Stimulated activated CD8-positive, alpha-beta memory T cell treated with anti-CD3 and anti-CD28 coated beads, Interleukin-7, amount 100 ng/mL, for 24 hours (primary cell): ENCODE data around the gene MCRIP2.

Experiments used
- DNase-seq: peaks from one replicate; pipeline ENCODE4 v3.0.0-alpha.2; 2020; ENCODE audit warnings: low read depth

The MCRIP2 gene

DNA sequence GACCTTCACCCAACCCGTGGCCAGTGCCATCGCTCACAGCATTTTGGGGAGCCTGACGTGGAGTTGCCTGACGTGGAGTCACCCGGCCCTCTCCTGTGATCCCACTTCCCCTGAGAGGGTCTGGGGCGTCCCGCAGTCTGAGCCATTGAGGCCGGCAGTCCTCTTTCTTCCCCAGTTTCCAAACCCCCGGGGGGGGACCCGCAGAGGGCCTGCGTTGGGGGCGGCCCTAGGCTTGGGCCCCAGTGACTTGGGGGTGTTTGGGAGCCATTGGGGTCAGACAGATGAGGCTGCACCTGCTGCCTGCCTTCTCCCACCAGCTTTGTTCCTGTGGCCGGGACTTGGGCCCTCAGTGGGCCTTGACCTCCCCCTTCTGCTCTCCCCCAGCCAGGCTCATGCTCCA lies 28.0 kb downstream of the MCRIP2 start:
- no peak for DNase-seq

DNA sequence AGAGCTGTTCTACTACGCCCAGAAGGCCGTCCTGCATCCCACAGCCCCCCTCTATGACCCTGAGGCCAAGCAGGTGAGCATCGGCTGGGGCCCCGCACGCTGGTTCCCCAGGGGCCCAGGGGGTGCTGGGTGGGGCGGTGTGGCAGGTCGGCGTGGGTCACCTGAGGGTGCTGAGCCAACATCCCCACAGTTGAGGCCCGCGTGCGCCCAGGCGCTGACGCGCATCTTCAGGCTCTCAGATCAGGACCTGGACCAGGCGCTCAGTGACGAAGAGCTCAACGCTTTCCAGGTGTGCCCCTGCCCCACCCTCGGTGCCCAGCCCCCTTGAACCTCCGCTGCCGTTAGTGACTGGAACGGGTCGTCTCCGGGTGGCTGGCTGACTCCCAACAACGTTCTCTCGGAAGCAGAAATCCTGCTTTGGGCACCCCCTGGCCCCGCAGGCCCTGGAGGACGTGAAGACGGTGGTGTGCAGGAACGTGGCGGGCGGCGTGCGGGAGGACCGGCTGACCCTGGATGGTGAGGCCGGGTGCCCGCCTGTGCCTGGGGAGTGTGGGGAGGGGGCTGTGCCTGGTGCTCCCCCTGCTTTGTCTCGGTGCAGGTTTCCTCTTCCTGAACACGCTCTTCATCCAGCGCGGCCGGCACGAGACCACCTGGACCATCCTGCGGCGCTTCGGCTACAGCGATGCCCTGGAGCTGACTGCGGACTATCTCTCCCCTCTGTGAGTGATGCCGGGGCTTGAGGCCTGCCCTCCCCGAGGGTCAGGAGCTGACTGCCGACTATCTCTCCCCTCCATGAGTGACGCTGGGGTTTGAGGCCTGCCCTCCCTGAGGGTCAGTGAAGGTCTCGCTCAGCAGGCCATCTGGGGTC lies 29.1 kb downstream of the MCRIP2 start:
- DNase-seq: no peak

DNA sequence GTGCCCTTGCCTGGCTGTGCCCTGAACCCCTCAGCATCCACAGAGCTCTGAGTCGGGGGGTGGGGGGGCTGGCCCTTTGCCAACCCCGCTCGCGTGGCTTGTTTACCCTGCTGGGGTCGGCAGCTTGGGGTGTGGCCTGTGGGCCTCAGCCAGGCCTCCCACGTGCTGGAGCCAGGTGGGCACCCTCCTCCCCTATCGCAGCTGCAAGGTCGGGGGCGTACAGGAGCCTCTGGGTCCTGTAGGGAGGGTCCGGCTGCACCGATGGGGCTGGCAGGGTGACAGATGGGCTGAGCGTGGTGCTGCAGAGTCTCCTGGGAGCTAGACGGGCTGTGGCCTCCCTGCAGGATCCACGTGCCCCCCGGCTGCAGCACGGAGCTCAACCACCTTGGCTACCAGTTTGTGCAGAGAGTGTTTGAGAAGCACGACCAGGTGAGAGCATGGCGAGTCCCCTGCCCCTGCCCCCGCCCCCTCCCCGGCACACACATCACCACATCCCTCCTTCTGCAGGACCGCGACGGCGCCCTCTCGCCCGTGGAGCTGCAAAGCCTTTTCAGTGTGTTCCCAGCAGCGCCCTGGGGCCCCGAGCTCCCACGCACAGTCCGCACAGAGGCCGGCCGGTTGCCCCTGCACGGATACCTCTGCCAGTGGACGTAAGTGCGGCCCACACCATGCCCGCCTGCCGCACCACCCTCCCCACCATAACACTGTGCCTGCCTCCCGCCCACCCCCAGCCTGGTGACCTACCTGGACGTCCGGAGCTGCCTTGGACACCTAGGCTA lies 29.9 kb downstream of the MCRIP2 start:
- DNase-seq: no peak

DNA sequence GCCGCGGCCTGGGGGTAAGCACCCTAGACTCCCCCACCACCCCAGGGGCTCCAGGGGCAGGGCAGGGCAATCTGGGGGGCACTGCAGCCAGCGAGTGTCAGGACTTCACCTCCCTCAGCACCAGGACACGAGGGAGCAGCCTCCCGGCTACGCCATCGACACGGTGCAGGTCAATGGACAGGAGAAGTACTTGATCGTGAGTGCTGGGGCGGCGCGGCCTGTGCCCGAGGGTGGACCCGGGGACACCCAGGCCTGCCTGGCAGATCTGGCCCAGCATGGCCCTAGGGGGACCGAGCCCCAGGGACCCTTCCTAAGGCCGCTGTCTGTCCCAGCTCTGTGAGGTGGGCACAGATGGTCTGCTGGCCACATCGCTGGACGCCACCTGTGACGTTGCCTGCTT lies 30.7 kb downstream of the MCRIP2 start:
- DNase-seq: no peak

DNA sequence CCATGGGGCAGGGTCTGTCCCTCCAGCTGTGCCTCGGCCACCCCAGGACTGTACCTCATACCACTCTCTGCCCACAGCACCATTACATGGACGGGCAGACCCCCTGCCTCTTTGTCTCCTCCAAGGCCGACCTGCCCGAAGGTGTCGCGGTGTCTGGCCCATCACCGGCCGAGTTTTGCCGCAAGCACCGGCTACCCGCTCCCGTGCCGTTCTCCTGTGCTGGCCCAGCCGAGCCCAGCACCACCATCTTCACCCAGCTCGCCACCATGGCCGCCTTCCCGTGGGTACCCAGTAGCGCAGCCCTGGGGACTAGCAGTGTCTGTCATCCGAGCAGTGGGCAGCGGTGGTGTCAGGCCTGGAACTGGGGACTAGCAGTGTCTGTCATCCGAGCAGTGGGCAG lies 31.2 kb downstream of the MCRIP2 start:
- DNase-seq: no peak

DNA sequence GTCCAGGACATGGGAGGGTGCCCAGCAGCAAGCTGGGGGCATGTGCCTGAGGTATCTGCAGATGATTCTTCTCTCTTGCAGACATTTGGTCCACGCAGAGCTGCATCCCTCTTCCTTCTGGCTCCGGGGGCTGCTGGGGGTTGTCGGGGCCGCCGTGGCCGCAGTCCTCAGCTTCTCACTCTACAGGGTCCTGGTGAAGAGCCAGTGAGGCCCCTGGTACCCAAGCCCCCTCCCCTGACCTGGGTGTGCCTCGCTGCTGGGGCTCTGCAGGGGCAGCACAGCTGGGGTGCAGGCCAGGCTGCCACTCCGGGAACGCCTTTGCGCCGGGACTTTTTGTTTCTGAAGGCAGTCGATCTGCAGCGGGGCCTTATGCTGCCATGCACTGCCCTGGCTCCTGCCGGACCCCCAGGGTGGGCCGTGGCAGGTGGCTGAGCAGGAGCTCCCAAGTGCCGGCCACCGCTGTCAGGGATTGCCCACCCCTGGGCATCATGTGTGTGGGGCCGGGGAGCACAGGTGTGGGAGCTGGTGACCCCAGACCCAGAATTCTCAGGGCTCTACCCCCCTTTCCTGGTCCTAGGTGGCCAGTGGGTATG lies 31.9 kb downstream of the MCRIP2 start:
- DNase-seq: no peak

DNA sequence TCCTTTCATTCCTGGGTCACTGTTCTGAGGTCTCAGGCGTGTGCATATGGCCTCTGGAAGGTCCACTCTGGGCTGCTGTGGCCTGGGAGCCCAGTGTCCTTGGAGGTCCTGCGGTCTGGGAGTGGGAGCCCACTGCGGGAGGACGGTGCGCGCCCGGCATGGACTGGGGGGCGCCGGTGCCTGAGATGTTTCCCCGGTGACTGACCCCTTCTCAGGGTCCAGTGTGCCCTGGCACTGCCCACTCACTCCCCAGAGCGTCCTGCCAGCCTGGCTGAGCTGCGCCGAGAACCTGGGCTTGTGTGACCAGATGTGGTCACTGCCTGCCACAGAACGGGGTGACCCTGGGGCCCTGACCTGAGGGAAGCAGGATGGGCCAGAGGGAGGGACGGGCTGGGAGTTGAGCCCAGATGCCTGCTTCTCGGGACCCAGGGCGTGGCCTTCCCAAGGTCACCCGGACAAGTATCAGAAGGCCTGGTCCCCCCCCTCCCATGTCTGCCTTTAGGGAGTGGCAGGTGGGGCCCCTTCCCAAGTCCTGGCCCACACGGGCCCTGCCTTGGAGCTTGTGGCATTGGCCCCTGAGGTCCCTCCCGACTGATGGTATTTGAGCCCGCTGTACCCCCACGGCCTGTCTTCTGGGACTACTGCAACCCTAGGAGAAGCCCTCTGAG lies 32.7 kb downstream of the MCRIP2 start:
- no peak for DNase-seq

DNA sequence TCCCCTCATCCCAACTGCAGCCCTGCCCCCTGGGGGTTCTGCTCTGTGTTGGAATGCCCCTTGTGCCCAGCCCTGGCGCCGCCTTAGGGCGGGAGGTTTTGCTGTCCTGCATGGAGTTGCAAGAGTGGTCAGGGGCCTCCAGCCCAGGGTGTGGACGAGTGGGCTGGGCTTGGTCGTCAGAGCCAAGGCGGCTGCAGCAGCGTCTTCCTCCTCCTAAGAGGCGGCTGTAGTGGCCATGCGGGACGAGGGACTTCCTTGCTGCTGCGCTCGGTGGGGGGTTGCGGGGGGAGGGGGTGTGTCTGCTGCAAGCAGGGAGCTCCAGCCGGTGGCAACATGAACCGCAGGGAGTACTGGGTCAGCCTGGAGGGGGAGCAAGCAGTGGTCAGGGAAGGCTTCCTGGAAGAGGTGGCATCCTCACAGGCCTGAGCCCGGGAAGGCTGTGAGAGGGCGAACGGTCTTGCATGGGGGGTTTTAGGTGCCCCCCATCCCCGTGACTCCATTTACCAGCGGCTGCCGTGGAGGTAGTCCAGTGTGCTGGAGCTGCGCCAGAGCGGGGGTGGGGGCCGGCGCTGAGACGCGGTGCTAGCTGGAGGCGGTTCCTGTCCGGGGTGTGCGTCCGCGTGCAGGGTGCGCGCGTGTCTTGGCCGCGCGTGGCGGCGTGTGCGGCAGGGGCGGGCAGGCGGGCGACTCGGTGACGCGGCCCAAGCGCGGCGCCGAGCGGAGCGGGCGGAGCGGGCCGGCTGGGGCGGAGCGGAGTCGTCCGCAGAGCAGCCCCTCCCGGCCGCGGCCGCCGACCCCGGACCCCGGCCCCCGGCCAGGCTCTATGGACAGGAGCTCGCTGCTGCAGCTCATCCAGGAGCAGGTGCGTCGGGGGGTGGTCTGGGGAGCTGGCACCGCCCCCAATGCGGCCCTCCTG lies 33.6 kb downstream of the MCRIP2 start, which contains the start of gene RHBDL1:
Gene RHBDL1, plus strand, starts transcription at position 704 of the 916 bp plus-strand sequence. Its CDS starts 120 bp downstream, at position 824.
- no peak for DNase-seq

DNA sequence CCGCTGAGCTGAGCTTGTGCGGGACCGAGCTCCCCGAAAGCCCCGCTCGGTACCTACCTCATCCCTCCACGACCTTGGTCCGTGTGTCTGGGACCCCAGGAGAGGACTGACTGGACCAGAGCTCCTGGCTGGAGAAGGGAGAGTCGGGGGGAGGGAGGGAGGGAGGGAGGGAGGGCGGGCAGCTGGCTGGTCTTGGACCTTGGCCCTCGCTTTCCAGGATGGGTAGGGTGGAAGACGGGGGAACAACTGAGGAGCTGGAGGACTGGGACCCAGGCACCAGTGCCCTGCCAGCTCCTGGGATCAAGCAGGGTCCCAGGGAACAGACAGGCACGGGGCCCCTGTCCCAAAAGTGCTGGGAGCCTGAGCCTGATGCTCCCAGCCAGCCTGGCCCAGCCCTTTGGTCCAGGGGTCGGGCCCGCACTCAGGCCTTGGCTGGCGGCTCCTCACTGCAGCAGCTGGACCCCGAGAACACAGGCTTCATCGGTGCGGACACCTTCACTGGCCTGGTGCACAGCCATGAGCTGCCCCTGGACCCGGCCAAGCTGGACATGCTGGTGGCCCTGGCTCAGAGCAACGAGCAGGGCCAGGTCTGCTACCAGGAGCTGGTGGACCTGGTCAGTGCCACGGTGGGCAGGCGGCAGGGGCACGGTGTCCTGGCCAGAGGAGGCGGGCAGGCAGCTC lies 34.4 kb downstream of the MCRIP2 start:
- DNase-seq: no peak

DNA sequence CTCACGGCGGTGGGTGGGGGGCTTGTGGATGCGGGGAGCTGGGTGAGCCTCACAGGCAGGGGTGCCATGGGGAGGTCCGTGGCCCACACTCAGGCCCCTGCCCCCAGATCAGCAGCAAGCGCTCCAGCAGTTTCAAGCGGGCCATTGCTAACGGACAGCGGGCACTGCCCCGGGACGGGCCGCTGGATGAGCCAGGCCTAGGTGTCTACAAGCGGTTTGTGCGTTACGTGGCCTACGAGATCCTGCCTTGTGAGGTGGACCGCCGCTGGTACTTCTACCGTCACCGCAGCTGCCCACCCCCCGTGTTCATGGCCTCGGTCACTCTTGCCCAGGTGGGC lies 34.9 kb downstream of the MCRIP2 start:
- no peak for DNase-seq

DNA sequence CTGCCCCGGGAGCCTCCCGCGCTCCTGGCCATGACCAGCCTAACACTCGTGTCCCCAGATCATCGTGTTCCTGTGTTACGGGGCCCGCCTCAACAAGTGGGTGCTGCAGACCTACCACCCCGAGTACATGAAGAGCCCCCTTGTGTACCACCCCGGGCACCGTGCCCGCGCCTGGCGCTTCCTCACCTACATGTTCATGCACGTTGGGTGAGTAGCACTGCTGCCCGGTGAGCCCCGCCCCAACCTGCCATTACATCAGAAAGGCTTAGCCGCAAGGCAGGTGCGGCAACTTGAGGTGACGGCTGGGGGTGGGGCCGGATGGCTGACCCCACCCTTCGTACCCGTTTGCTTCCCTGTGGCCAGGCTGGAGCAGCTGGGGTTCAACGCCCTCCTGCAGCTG lies 35.3 kb downstream of the MCRIP2 start:
- DNase-seq: no peak

DNA sequence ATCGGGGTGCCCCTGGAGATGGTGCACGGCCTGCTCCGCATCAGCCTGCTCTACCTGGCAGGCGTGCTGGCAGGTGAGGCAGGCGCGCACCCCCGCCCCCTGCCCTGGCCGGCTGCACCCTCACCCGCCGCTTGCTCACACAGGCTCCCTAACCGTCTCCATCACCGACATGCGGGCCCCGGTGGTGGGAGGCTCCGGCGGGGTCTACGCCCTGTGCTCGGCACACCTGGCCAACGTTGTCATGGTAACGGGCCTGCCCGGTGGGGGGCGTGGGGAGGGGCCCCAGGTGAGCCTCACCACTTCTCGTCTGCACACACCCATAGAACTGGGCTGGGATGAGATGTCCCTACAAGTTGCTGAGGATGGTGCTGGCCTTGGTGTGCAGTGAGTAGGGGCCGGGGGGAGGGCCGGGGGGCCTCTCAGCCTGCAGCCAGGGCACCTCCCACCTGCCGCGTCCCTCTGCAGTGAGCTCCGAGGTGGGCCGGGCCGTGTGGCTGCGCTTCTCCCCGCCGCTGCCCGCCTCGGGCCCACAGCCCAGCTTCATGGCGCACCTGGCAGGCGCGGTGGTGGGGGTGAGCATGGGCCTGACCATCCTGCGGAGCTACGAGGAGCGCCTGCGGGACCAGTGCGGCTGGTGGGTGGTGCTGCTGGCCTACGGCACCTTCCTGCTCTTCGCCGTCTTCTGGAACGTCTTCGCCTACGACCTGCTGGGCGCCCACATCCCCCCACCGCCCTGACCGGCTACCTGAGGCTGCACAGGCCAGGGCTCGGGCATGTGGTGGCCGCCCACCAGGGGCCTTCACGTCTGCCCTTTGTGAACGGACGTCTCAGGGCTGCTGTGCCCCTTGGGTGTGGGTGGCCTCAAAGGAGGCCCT lies 35.9 kb downstream of the MCRIP2 start:
- DNase-seq: no peak

DNA sequence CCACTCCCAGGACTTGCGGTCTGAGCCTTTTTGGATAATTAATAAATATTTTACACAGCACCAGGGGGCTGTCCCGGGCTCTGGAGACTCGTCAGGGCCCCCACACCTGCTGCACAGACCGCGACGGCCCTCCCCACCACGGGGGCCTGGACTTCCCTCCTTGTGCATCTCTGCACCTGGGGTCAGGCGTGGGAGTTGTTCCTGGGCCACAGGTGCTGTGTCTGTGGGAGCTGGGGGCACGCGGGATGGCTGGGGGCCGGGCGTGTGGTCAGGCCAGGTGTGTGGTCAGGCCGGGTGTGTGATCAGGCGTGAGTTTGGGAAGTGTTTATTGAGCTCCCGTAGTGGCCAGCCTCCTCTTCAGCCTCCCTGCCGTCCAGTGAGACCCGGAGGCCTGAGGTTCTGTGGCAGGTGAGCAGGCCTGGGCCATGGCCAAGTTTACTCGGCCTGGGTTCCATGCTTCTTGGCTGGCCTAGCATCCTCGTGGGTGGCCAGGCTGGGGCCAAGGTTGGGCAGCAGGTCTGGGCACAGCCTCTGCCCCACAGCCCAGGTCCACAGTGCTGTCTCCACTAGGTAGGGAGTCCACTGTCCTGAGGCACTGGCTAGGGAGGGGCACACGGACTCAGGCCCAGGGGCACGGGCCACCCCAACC lies 36.7 kb downstream of the MCRIP2 start:
- DNase-seq: no peak

DNA sequence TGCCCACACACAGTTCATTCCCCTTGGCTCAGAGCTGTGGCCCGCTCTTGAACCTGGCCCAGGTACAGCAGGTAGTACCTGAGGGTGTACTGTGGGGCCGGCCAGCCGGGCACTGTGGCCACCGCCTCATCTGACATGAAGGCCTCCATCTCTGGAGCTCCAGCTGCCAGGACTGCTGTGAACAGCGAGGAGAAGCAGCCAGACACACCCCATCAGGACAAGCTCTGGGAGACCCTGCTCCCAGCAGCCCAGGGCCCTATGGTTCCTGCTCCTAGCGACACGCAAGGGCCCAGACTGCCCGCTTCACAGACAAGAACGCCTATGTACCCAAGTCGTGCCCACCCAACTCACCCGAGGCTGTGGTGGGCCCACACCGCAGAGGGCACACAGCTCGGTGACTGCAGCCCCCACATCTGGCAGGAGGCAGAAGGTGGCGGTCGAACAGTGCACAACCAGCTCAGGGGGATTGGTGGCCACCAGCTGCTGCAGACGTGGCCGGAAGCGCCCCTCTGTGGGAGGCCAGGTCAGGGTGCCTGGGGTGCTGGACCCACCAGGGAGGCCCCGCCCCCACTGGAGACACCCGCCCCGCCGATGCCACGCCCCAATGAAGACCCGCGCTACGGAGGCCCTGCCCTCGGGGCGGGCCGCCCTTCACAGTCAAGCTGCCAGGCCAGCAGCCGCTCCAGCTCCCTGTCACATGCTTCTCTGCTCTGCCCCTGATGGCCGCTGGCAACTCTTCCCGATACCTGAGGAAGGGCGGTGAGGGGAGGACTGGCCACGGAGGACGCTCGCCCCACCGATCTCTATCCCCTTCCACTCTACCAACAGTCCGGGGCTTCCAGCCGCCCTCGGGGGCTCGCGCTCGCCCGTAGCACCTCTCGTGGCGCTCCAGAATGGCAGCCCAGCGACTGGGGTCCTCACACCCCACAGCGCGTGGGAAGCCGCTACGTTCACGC lies 37.5 kb downstream of the MCRIP2 start:
- no peak for DNase-seq

DNA sequence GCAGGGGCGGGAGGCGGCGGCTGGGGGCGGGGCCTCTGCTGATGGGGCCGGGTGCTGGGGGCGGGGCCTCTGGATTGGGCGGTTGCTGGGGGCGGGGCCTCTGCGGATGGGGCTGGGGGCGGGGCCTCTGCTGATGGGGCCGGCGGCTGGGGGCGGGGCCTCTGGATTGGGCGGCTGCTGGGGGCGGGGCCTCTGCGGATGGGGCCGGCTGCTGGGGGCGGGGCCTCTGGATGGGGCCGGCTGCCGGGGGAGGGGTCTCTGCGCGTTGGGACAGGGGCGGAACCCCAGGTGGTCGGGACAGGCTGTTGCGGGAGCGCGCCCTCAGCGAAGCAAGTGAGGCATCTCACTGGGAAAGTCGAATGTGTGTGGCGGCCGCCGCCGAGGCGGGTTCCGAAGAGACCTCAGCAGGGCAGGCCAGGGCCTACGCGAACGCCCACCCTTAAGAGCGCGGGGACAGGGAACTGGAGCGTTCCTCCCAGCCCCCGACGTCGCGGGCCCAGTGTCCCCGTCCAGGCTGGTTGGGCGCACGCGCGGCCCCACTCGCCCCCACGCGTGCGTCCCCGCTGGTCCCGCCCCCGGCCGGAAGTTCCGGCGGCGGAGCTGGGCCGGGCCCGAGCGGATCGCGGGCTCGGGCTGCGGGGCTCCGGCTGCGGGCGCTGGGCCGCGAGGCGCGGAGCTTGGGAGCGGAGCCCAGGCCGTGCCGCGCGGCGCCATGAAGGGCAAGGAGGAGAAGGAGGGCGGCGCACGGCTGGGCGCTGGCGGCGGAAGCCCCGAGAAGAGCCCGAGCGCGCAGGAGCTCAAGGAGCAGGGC lies 38.4 kb downstream of the MCRIP2 start, which contains the start of gene STUB1:
Gene STUB1, plus strand, starts transcription at position 597 of the 811 bp plus-strand sequence. Its CDS starts 116 bp downstream, at position 713.
- DNase-seq: peak; percentile 85

DNA sequence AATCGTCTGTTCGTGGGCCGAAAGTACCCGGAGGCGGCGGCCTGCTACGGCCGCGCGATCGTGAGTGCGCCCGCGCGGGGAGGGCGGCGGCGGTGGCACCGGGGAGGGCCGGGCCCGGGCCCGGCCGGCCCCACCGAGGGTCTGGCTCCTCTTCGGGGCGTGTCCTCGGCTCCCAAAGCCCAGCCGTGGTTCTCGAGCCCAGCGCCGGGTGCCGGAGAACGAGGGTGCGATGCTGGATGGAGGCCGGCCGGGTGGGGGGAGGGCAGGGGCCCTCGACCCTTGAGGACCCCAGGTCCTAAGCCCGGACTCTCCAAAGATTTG lies 39.0 kb downstream of the MCRIP2 start:
- DNase-seq: no peak
